ENCODE results near the gene LRRC36.

The LRRC36 gene

GRCh38 chr16:67326472-67327309, at the start of gene LRRC36, which contains the start of gene KCTD19:
Gene LRRC36 (plus strand): TSS chr16:67326815. CDS start chr16:67326863, 48 bp downstream.
Gene KCTD19 (minus strand): TSS chr16:67326741. CDS start chr16:67326707, 34 bp downstream.
- peak; percentile 19 for DNase-seq (ENCODE audit: low spot score)

- no peak for DNase-seq (ENCODE audit: low spot score)
Observed at GRCh38 chr16:67277294-67277998, 49.2 kb upstream of the LRRC36 start.

- DNase-seq (ENCODE audit: low spot score) = no peak
Observed at GRCh38 chr16:67277999-67278772, 48.4 kb upstream of the LRRC36 start.

- DNase-seq (ENCODE audit: low spot score) = peak; percentile 31
Observed at GRCh38 chr16:67278773-67279295, 47.8 kb upstream of the LRRC36 start.

GRCh38 chr16:67279296-67280089, 47.1 kb upstream of the LRRC36 start, which contains the start of gene PLEKHG4:
Gene PLEKHG4 (plus strand): TSS chr16:67279532. CDS start chr16:67280045, 513 bp downstream.
- DNase-seq (ENCODE audit: low spot score) = peak; percentile 78

- no peak for DNase-seq (ENCODE audit: low spot score)
Observed at GRCh38 chr16:67280090-67281015, 46.3 kb upstream of the LRRC36 start.

GRCh38 chr16:67281536-67282446, 44.8 kb upstream of the LRRC36 start:
- no peak for DNase-seq (ENCODE audit: low spot score)

- DNase-seq (ENCODE audit: low spot score) = no peak
Observed at GRCh38 chr16:67282447-67282805, 44.2 kb upstream of the LRRC36 start.

GRCh38 chr16:67283039-67283825, 43.4 kb upstream of the LRRC36 start:
- no peak for DNase-seq (ENCODE audit: low spot score)

GRCh38 chr16:67283826-67284555, 42.6 kb upstream of the LRRC36 start:
- DNase-seq (ENCODE audit: low spot score) = no peak

- DNase-seq (ENCODE audit: low spot score) = no peak
Observed at GRCh38 chr16:67284699-67285646, 41.6 kb upstream of the LRRC36 start.

- DNase-seq (ENCODE audit: low spot score) = no peak
Observed at GRCh38 chr16:67286441-67287235, 40.0 kb upstream of the LRRC36 start.

- DNase-seq (ENCODE audit: low spot score) = no peak
Observed at GRCh38 chr16:67287960-67288359, 38.7 kb upstream of the LRRC36 start.

GRCh38 chr16:67291461-67291860, 35.2 kb upstream of the LRRC36 start:
- DNase-seq (ENCODE audit: low spot score) = no peak

GRCh38 chr16:67294171-67294757, 32.4 kb upstream of the LRRC36 start:
- no peak for DNase-seq (ENCODE audit: low spot score)

Measured in CD4-positive, alpha-beta T cell treated with Interleukin-6 at 100 ng/mL for 8 hours (primary cell).